H1 (cell line): Measurements from ENCODE around the gene CDK12. TPM values are rescaled to one million over a fixed set of nuclear protein-coding genes. Genes with fewer than 3 reads are reported as not detected.

ENCODE experiments used
- CTCF ChIA-PET: fragments of 300-600 bp; sonication (Branson Sonifier 250); formaldehyde crosslinking; loops from one replicate; lab custom pipeline; 2021; ENCODE audit not compliant: partially characterized antibody; lab: Charles Lee
- POLR2A ChIA-PET: fragments of 300-600 bp; sonication (Branson Sonifier 250); formaldehyde crosslinking; loops from one replicate; lab custom pipeline; 2021; ENCODE audit warnings: inconsistent platforms; ENCODE audit not compliant: partially characterized antibody; lab: Charles Lee
- DNase-seq, 2 experiments: peaks; one replicate each; pipeline versions ENCODE4 v3.0.0 to v3.0.0-alpha.2; 2010 to 2022; ENCODE audit warnings: low spot score in 2 of 2, low read depth in 1 of 2, mixed read lengths in 1 of 2
- FAIRE-seq: peaks from 2 replicates; lab custom pipeline; 2011; peaks lifted over from hg19 to GRCh38; lab: Jason Lieb, UNC
- H2AFZ ChIP-seq: 2 replicates; pipeline ENCODE4 v1.8.1; 2012; ENCODE audit warnings: low read length, inconsistent platforms
- H2AK5ac ChIP-seq: 2 replicates; pipeline ENCODE4 v1.6.1; 2013; ENCODE audit warnings: low read depth, low read length
- H2BK120ac ChIP-seq: replicated peaks from 2 replicates; pipeline ENCODE3; 2013; ENCODE audit warnings: low read depth, low read length, inconsistent platforms
- H2BK12ac ChIP-seq: 2 replicates; pipeline ENCODE4 v1.6.1; 2013; ENCODE audit warnings: low read depth, low read length
- H2BK15ac ChIP-seq: 2 replicates; pipeline ENCODE4 v1.6.1; 2013; ENCODE audit warnings: low read length
- H2BK20ac ChIP-seq: 2 replicates; pipeline ENCODE4 v1.6.1; 2013; ENCODE audit warnings: low read length
- H2BK5ac ChIP-seq: 2 replicates; pipeline ENCODE4 v1.6.1; 2013; ENCODE audit warnings: low read depth, low read length
- H3K14ac ChIP-seq: 2 replicates; pipeline ENCODE4 v1.6.1; 2013; ENCODE audit warnings: inconsistent platforms; ENCODE audit not compliant: insufficient read length
- H3K18ac ChIP-seq: 2 replicates; pipeline ENCODE4 v1.6.1; 2013; ENCODE audit warnings: low read length; ENCODE audit errors: extremely low read depth
- H3K23ac ChIP-seq: 2 replicates; pipeline ENCODE4 v1.6.1; 2013; ENCODE audit warnings: inconsistent platforms; ENCODE audit not compliant: insufficient read length
- H3K23me2 ChIP-seq: 2 replicates; pipeline ENCODE4 v1.6.1; 2013; ENCODE audit warnings: low read depth, low read length
- H3K27ac ChIP-seq: 2 replicates; pipeline ENCODE4 v1.6.1; 2011; ENCODE audit warnings: low read depth, low read length, inconsistent platforms
- H3K27me3 ChIP-seq, 4 experiments: replicated peaks in 1 of 4; 1 replicate in 1 of 4; 2 replicates in 3 of 4; pipeline versions ENCODE4 v1.6.1 to v1.8.1; 2011 to 2013; ENCODE audit warnings: low read length in 3 of 4, mild to moderate bottlenecking in 3 of 4, inconsistent platforms in 2 of 4, mixed read lengths in 2 of 4, moderate library complexity in 1 of 4; ENCODE audit not compliant: control insufficient read depth in 3 of 4, insufficient read depth in 3 of 4; ENCODE audit errors: extremely low read depth in 1 of 4
- H3K36me3 ChIP-seq, 4 experiments: 2 replicates each; pipeline versions ENCODE4 v1.6.1 to v1.8.1; 2011 to 2013; ENCODE audit warnings: mild to moderate bottlenecking in 4 of 4, low read length in 3 of 4, moderate library complexity in 2 of 4, control low read depth in 1 of 4, inconsistent platforms in 1 of 4; ENCODE audit not compliant: insufficient read depth in 4 of 4, control insufficient read depth in 2 of 4
- H3K4ac ChIP-seq: replicated peaks from 2 replicates; pipeline ENCODE3; 2013; ENCODE audit warnings: low read length, low read depth, mixed read lengths, inconsistent platforms; ENCODE audit not compliant: insufficient read length
- H3K4me1 ChIP-seq, 4 experiments: replicated peaks in 1 of 4; 1 replicate in 1 of 4; 2 replicates in 3 of 4; pipeline versions ENCODE4 v1.6.1 to v1.8.1; 2011 to 2013; ENCODE audit warnings: low read length in 3 of 4, inconsistent platforms in 2 of 4, mixed read lengths in 1 of 4; ENCODE audit not compliant: insufficient read depth in 4 of 4, control insufficient read depth in 3 of 4
- H3K4me2 ChIP-seq, 2 experiments: 2 replicates each; pipeline versions ENCODE4 v1.6.1 to v1.8.1; 2011 to 2013; ENCODE audit warnings: low read depth in 2 of 2, low read length in 2 of 2, control low read depth in 1 of 2, inconsistent platforms in 1 of 2, mild to moderate bottlenecking in 1 of 2; ENCODE audit not compliant: insufficient read depth in 1 of 2
- H3K4me3 ChIP-seq, 4 experiments: fragments of 200-600, 300-600 bp in 1 of 4; sonication (generic), shearing (Covaris generic), sonication (Bioruptor Twin) in 1 of 4; 2 replicates each; pipeline versions ENCODE4 v1.5.1 to v1.8.1; 2011 to 2016; ENCODE audit warnings: low read length in 4 of 4, low read depth in 3 of 4, control low read depth in 2 of 4, inconsistent platforms in 2 of 4, mild to moderate bottlenecking in 2 of 4, mixed read lengths in 1 of 4, moderate library complexity in 1 of 4; ENCODE audit not compliant: insufficient read depth in 2 of 4; ENCODE audit errors: extremely low read depth in 1 of 4
- H3K56ac ChIP-seq: replicated peaks from 2 replicates; pipeline ENCODE3; 2013; ENCODE audit warnings: low read depth, mild to moderate bottlenecking, mixed read lengths, low read length, inconsistent platforms; ENCODE audit not compliant: insufficient read length
- H3K79me1 ChIP-seq: 2 replicates; pipeline ENCODE4 v1.6.1; 2013; ENCODE audit warnings: low read depth, low read length, control low read depth
- H3K79me2 ChIP-seq, 2 experiments: 2 replicates each; pipeline versions ENCODE4 v1.6.1 to v1.8.1; 2012 to 2013; ENCODE audit warnings: low read length in 2 of 2, mild to moderate bottlenecking in 2 of 2, inconsistent platforms in 1 of 2; ENCODE audit not compliant: insufficient read depth in 2 of 2, control insufficient read depth in 1 of 2
- H3K9ac ChIP-seq, 4 experiments: replicated peaks in 1 of 4; 1 replicate in 1 of 4; 2 replicates in 3 of 4; pipeline versions ENCODE4 v1.6.1 to v1.8.1; 2011 to 2013; ENCODE audit warnings: low read depth in 3 of 4, low read length in 3 of 4, control low read depth in 2 of 4, mild to moderate bottlenecking in 2 of 4, moderate library complexity in 2 of 4, inconsistent platforms in 1 of 4; ENCODE audit errors: extremely low read depth in 1 of 4
- H3K9me3 ChIP-seq, 2 experiments: 2 replicates each; pipeline versions ENCODE4 v1.6.1 to v1.8.1; 2012 to 2013; ENCODE audit warnings: mild to moderate bottlenecking in 2 of 2, moderate library complexity in 2 of 2, control low read depth in 1 of 2, inconsistent platforms in 1 of 2, low read depth in 1 of 2, low read length in 1 of 2, mixed read lengths in 1 of 2; ENCODE audit not compliant: insufficient read depth in 2 of 2
- H4K20me1 ChIP-seq, 2 experiments: replicated peaks in 1 of 2; 2 replicates each; pipeline versions ENCODE3 to v1.8.1; 2011 to 2013; ENCODE audit warnings: inconsistent platforms in 2 of 2, low read length in 2 of 2, mild to moderate bottlenecking in 1 of 2; ENCODE audit not compliant: insufficient read depth in 2 of 2, control insufficient read depth in 1 of 2
- H4K5ac ChIP-seq: 2 replicates; pipeline ENCODE4 v1.6.1; 2013; ENCODE audit warnings: low read length, low read depth, mixed read lengths, inconsistent platforms; ENCODE audit not compliant: insufficient read length
- H4K8ac ChIP-seq: 2 replicates; pipeline ENCODE4 v1.8.0; 2013; ENCODE audit warnings: mild to moderate bottlenecking, moderate library complexity, low read length, inconsistent platforms; ENCODE audit not compliant: insufficient read depth; ENCODE audit errors: extremely low read depth
- H4K91ac ChIP-seq: replicated peaks from 2 replicates; pipeline ENCODE3; 2013; ENCODE audit warnings: low read length, mixed read lengths, inconsistent platforms; ENCODE audit not compliant: insufficient read length
- ATF3 ChIP-seq: IDR thresholded peaks from 2 replicates; pipeline ENCODE4 v1.6.1; 2011; ENCODE audit warnings: low read depth, mild to moderate bottlenecking, low read length; ENCODE audit not compliant: insufficient read depth
- BACH1 ChIP-seq: IDR thresholded peaks from 2 replicates; pipeline ENCODE4 v1.6.1; 2012; ENCODE audit warnings: low read length, improper control_type of control experiment
- CHD2 ChIP-seq: IDR thresholded peaks from 2 replicates; pipeline ENCODE4 v1.6.1; 2012; ENCODE audit warnings: low read length, improper control_type of control experiment
- CREB1 ChIP-seq: IDR thresholded peaks from 2 replicates; pipeline ENCODE4 v1.6.1; 2012; ENCODE audit warnings: inconsistent platforms
- CTBP2 ChIP-seq: IDR thresholded peaks from 2 replicates; pipeline ENCODE4 v1.7.0; 2011; ENCODE audit warnings: borderline replicate concordance, mild to moderate bottlenecking, moderate library complexity, mixed read lengths, low read length; ENCODE audit not compliant: insufficient read depth, insufficient read length
- NRF1 ChIP-seq: IDR thresholded peaks from 2 replicates; pipeline ENCODE4 v1.6.1; 2011; ENCODE audit warnings: mild to moderate bottlenecking, low read depth, low read length, improper control_type of control experiment
- RXRA ChIP-seq: IDR thresholded peaks from 2 replicates; pipeline ENCODE4 v1.6.1; 2011; ENCODE audit warnings: low read depth, mild to moderate bottlenecking, low read length, moderate library complexity; ENCODE audit not compliant: insufficient read depth
- SRF ChIP-seq: IDR thresholded peaks from 2 replicates; pipeline ENCODE4 v1.6.1; 2011; ENCODE audit warnings: mild to moderate bottlenecking, low read depth, low read length, moderate library complexity
- TAF1 ChIP-seq: IDR thresholded peaks from 2 replicates; pipeline ENCODE4 v1.6.1; 2011; ENCODE audit warnings: mild to moderate bottlenecking, low read depth, low read length
- WGBS, 2 experiments: shearing (Covaris generic) in 1 of 2; methylation state at CpG; one replicate each; pipeline versions ENCODE4 v1.1.6 to v1.1.7; 2013 to 2015; ENCODE audit warnings: low lambda C conversion rate in 2 of 2, mixed read lengths in 2 of 2, inconsistent platforms in 1 of 2, low coverage in 1 of 2, missing lambda C conversion rate in 1 of 2; ENCODE audit not compliant: insufficient replicate concordance in 2 of 2, insufficient coverage in 1 of 2, insufficient read length in 1 of 2; ENCODE audit errors: extremely low coverage in 1 of 2, missing lambda C conversion rate in 1 of 2; 5-methylcytosine and 5-hydroxymethylcytosine counted together
- polyA plus RNA-seq, 7 experiments: library from polyadenylated mRNA; depleted of rRNA in 3 of 7; stranded (reverse) in 5 of 7; unstranded in 2 of 7; fragments of >200 nt in 5 of 7; fragments of 200-250 nt in 2 of 7; gene quantifications; 1 replicate in 5 of 7; 2 replicates in 1 of 7; 4 replicates in 1 of 7; pipeline versions ENCODE4 v1.2.1 to v1.2.3, GENCODE V29; 2011 to 2013; ENCODE audit warnings: missing spikeins in 2 of 7, mixed read lengths in 2 of 7
- total RNA-seq: library from RNA; stranded (reverse); fragmentation: NEBNext Ultra II Directional; extraction: Animal tissue kit (Norgen Biotek cat#: 25700); gene quantifications from 2 replicates; pipeline ENCODE4 v1.2.1, GENCODE V29; 2021

Gene CDK12
- total and polyA plus RNA-seq, 2 of the 8 experiments (the other 6 are each of a cell fraction or from before 2014, with no cell fraction given), result 14.8 to 70.3 TPM

- no peak overlapping the region for H2AK5ac ChIP-seq
- POLR2A ChIA-PET, result interaction anchor here (1.2 to 2.9 kb wide), 5 partner anchors 10 to 17 kb away, joined by 3 to 12 read pairs (median 3); no protein-coding TSS in a partner anchor
- H2AFZ ChIP-seq, result no peak overlapping the region
- no peak overlapping the region for H3K56ac ChIP-seq
- no peaks in the 10 kb centered on the region for H3K27me3 ChIP-seq
- DNase-seq, result peak in 1 of 2 experiments; percentile 66
- H3K23ac ChIP-seq, result no peak overlapping the region
- H3K4me3 ChIP-seq, result peak overlapping the region in 1 of 4 experiments; percentile 26; a peak in 3 of 8 replicates
- CTCF ChIA-PET, result interaction anchor here (0.6 to 15.9 kb wide), 6 partner anchors 14 to 107 kb away, joined by 3 to 216 read pairs (median 6); no protein-coding TSS in a partner anchor
- no peak overlapping the region for H2BK5ac ChIP-seq
- no peaks in the 10 kb centered on the region for H3K79me2 ChIP-seq
- no peak overlapping the region for H2BK120ac ChIP-seq
- H3K9me3 ChIP-seq, result no peaks in the 10 kb centered on the region
- peaks cover 0 to 2% of the 10 kb centered on the region in 2 experiments for H4K20me1 ChIP-seq
- no peak overlapping the region for H3K14ac ChIP-seq
- H3K4me1 ChIP-seq, result peaks cover 4 to 7% (median 6%) of the 10 kb centered on the region in 4 experiments; a peak in 5 of 7 replicates
- no peaks in the 10 kb centered on the region for H3K36me3 ChIP-seq
- H3K79me1 ChIP-seq, result no peaks in the 10 kb centered on the region
- H3K4ac ChIP-seq, result no peak overlapping the region
- H2BK20ac ChIP-seq, result no peak overlapping the region
- 79% methylated on average over 4 of the region's 4 CpGs; no CpG with 5 or more reads in 1 of the 2 experiments for WGBS, 2 experiments
- H3K23me2 ChIP-seq, result no peaks in the 10 kb centered on the region; the same call in 1 of the 2 replicates
- FAIRE-seq, result peak; percentile 98
- peak overlapping the region in 2 of 4 experiments; percentile 4 to 16; a peak in 2 of 7 replicates for H3K9ac ChIP-seq
- peak overlapping the region; percentile 47 to 62; a peak in 3 of 4 replicates for H3K4me2 ChIP-seq
- no peak overlapping the region for H2BK15ac ChIP-seq
- H4K8ac ChIP-seq, result no peak overlapping the region
- H3K18ac ChIP-seq, result no peak overlapping the region
- H2BK12ac ChIP-seq, result peak overlapping the region; percentile 71; the same call in 1 of the 2 replicates
- H3K27ac ChIP-seq, result peak overlapping the region; percentile 29
- TF ChIP-seq CTBP2, result no peak
- TF ChIP-seq SRF, result no peak
- no peak for TF ChIP-seq RXRA
- TF ChIP-seq ATF3, result no peak
- TF ChIP-seq CREB1, result no peak
- TF ChIP-seq TAF1, result no peak
- no peak for TF ChIP-seq BACH1
- TF ChIP-seq NRF1, result no peak
- no peak for TF ChIP-seq CHD2
- no peak overlapping the region for H4K5ac ChIP-seq
- no peak overlapping the region for H4K91ac ChIP-seq
Observed at GRCh38 chr17:39564211-39564848, 103.0 kb downstream of the CDK12 start.
